Activated T-helper 1 cell treated with anti-CD3 and anti-CD28 coated beads, Interleukin-12 subunit alpha, Interleukin-12 subunit beta, Interleukin-2, Interleukin-4 antibody, amounts not matched to agents 30 ng/mL and 10 ng/mL and 1 ng/mL, durations not matched to agents 14 hours and 24 hours and 36 hours (primary cell): ENCODE results near the gene CCBE1. TPM values are rescaled to one million over a fixed set of nuclear protein-coding genes. Genes with fewer than 3 reads are reported as not detected.

ENCODE experiments used
- DNase-seq: peaks from one replicate; pipeline ENCODE4 v3.0.0; 2021; ENCODE audit warnings: low spot score
- H3K27ac Mint-ChIP-seq: one replicate; pipeline ENCODE4 v1.8.0; 2021; ENCODE audit warnings: mild to moderate bottlenecking, mixed read lengths
- H3K27me3 Mint-ChIP-seq: one replicate; pipeline ENCODE4 v1.8.0; 2022; ENCODE audit warnings: mild to moderate bottlenecking, moderate library complexity, mixed read lengths; ENCODE audit not compliant: insufficient read depth
- H3K36me3 Mint-ChIP-seq: one replicate; pipeline ENCODE4 v1.8.0; 2021; ENCODE audit warnings: low read depth, mixed read lengths
- H3K4me1 Mint-ChIP-seq: one replicate; pipeline ENCODE4 v1.8.0; 2021; ENCODE audit warnings: low read depth, mixed read lengths
- H3K4me3 Mint-ChIP-seq: one replicate; pipeline ENCODE4 v1.8.0; 2021; ENCODE audit warnings: mild to moderate bottlenecking, moderate library complexity, mixed read lengths
- H3K9me3 Mint-ChIP-seq: one replicate; pipeline ENCODE4 v1.8.0; 2021; ENCODE audit warnings: mixed read lengths
- intact Hi-C: fragments of 100-400 bp; cut with micrococcal nuclease; formaldehyde crosslinking; loops from one replicate; pipeline ENCODE4 v1.15.1; 2024
- total RNA-seq: library from RNA; stranded (reverse); gene quantifications from 2 replicates; pipeline ENCODE4 v1.2.3, GENCODE V29; 2022

CCBE1 gene
- total RNA-seq, 1 donor from 2014 or later: not detected

GRCh38 chr18:59431131-59431530, 266.1 kb downstream of the CCBE1 start:
- intact Hi-C loops: no loop called here
- no peak overlapping the region for H3K4me3 Mint-ChIP-seq
- no peak overlapping the region for H3K27ac Mint-ChIP-seq
- no peaks in the 10 kb centered on the region for H3K4me1 Mint-ChIP-seq
- no peaks in the 10 kb centered on the region for H3K36me3 Mint-ChIP-seq
- DNase-seq: no peak
- H3K27me3 Mint-ChIP-seq: peaks cover 7% of the 10 kb centered on the region
- H3K9me3 Mint-ChIP-seq: no peaks in the 10 kb centered on the region

GRCh38 chr18:59429608-59430007, 267.6 kb downstream of the CCBE1 start:
- Mint-ChIP-seq H3K9me3 (no peaks in the 10 kb centered on the region), H3K27ac (no peak overlapping the region), H3K4me3 (no peak overlapping the region), H3K27me3 (peaks cover 5% of the 10 kb centered on the region), H3K4me1 (no peaks in the 10 kb centered on the region), H3K36me3 (no peaks in the 10 kb centered on the region)
- DNase-seq: no peak
- intact Hi-C loops: no loop called here

- Mint-ChIP-seq H3K4me3 (no peak overlapping the region), H3K36me3 (no peaks in the 10 kb centered on the region), H3K27me3 (peaks cover 13% of the 10 kb centered on the region), H3K4me1 (no peaks in the 10 kb centered on the region), H3K9me3 (no peaks in the 10 kb centered on the region), H3K27ac (no peak overlapping the region)
- no peak for DNase-seq
- intact Hi-C loops: no loop called here
Observed at GRCh38 chr18:59428018-59428417, 269.2 kb downstream of the CCBE1 start.

- intact Hi-C loops: no loop called here
- Mint-ChIP-seq H3K9me3 (no peaks in the 10 kb centered on the region), H3K27me3 (peaks cover 13% of the 10 kb centered on the region), H3K4me3 (no peak overlapping the region), H3K4me1 (no peaks in the 10 kb centered on the region), H3K36me3 (no peaks in the 10 kb centered on the region), H3K27ac (no peak overlapping the region)
- DNase-seq: no peak
Observed at GRCh38 chr18:59426855-59427254, 270.4 kb downstream of the CCBE1 start.

GRCh38 chr18:59423259-59423658, 274.0 kb downstream of the CCBE1 start:
- H3K4me1 Mint-ChIP-seq: no peaks in the 10 kb centered on the region
- intact Hi-C loops: no loop called here
- no peaks in the 10 kb centered on the region for H3K9me3 Mint-ChIP-seq
- no peak for DNase-seq
- no peak overlapping the region for H3K4me3 Mint-ChIP-seq
- H3K27me3 Mint-ChIP-seq: peaks cover 16% of the 10 kb centered on the region
- no peak overlapping the region for H3K27ac Mint-ChIP-seq
- no peaks in the 10 kb centered on the region for H3K36me3 Mint-ChIP-seq

GRCh38 chr18:59420244-59420643, 277.0 kb downstream of the CCBE1 start:
- H3K27me3 Mint-ChIP-seq: peaks cover 12% of the 10 kb centered on the region
- no peaks in the 10 kb centered on the region for H3K4me1 Mint-ChIP-seq
- intact Hi-C loops: no loop called here
- DNase-seq: no peak
- no peak overlapping the region for H3K4me3 Mint-ChIP-seq
- no peaks in the 10 kb centered on the region for H3K9me3 Mint-ChIP-seq
- H3K27ac Mint-ChIP-seq: no peak overlapping the region
- H3K36me3 Mint-ChIP-seq: no peaks in the 10 kb centered on the region

- H3K36me3 Mint-ChIP-seq: no peaks in the 10 kb centered on the region
- no peaks in the 10 kb centered on the region for H3K9me3 Mint-ChIP-seq
- no peak for DNase-seq
- no peak overlapping the region for H3K27ac Mint-ChIP-seq
- intact Hi-C loops: no loop called here
- H3K27me3 Mint-ChIP-seq: peaks cover 15% of the 10 kb centered on the region
- H3K4me3 Mint-ChIP-seq: no peak overlapping the region
- H3K4me1 Mint-ChIP-seq: no peaks in the 10 kb centered on the region
Observed at GRCh38 chr18:59419386-59419785, 277.8 kb downstream of the CCBE1 start.

- intact Hi-C loops: no loop called here
- H3K36me3 Mint-ChIP-seq: no peaks in the 10 kb centered on the region
- no peaks in the 10 kb centered on the region for H3K4me1 Mint-ChIP-seq
- no peak overlapping the region for H3K27ac Mint-ChIP-seq
- peaks cover 11% of the 10 kb centered on the region for H3K27me3 Mint-ChIP-seq
- no peak for DNase-seq
- H3K4me3 Mint-ChIP-seq: no peak overlapping the region
- H3K9me3 Mint-ChIP-seq: no peaks in the 10 kb centered on the region
Observed at GRCh38 chr18:59416818-59417217, 280.4 kb downstream of the CCBE1 start.

- Mint-ChIP-seq H3K9me3 (no peaks in the 10 kb centered on the region), H3K4me1 (no peaks in the 10 kb centered on the region), H3K36me3 (no peaks in the 10 kb centered on the region), H3K27ac (no peak overlapping the region), H3K27me3 (peaks cover 11% of the 10 kb centered on the region), H3K4me3 (no peak overlapping the region)
- DNase-seq: no peak
- intact Hi-C loops: no loop called here
Observed at GRCh38 chr18:59414111-59414653, 283.0 kb downstream of the CCBE1 start.

GRCh38 chr18:59402432-59403090, 294.7 kb downstream of the CCBE1 start:
- intact Hi-C loops: loop anchor here (2.0 kb wide), 3 partner anchors 44 to 318 kb away; partner anchors contain the start of gene LMAN1
- H3K9me3 Mint-ChIP-seq: no peaks in the 10 kb centered on the region
- no peak overlapping the region for H3K4me3 Mint-ChIP-seq
- peaks cover 5% of the 10 kb centered on the region for H3K27me3 Mint-ChIP-seq
- no peaks in the 10 kb centered on the region for H3K36me3 Mint-ChIP-seq
- H3K4me1 Mint-ChIP-seq: no peaks in the 10 kb centered on the region
- no peak overlapping the region for H3K27ac Mint-ChIP-seq
- DNase-seq: peak; percentile 59

GRCh38 chr18:59400407-59400806, 296.8 kb downstream of the CCBE1 start:
- no peak overlapping the region for H3K4me3 Mint-ChIP-seq
- H3K9me3 Mint-ChIP-seq: no peaks in the 10 kb centered on the region
- no peaks in the 10 kb centered on the region for H3K36me3 Mint-ChIP-seq
- peaks cover 6% of the 10 kb centered on the region for H3K27me3 Mint-ChIP-seq
- no peak overlapping the region for H3K27ac Mint-ChIP-seq
- DNase-seq: no peak
- peaks cover 6% of the 10 kb centered on the region for H3K4me1 Mint-ChIP-seq
- intact Hi-C loops: no loop called here

GRCh38 chr18:59395226-59396175, 301.7 kb downstream of the CCBE1 start:
- Mint-ChIP-seq H3K27me3 (peaks cover 7% of the 10 kb centered on the region), H3K4me3 (no peak overlapping the region), H3K4me1 (peaks cover 6% of the 10 kb centered on the region), H3K9me3 (no peaks in the 10 kb centered on the region), H3K36me3 (no peaks in the 10 kb centered on the region), H3K27ac (no peak overlapping the region)
- intact Hi-C loops: no loop called here
- no peak for DNase-seq

GRCh38 chr18:59393381-59393780, 303.8 kb downstream of the CCBE1 start:
- Mint-ChIP-seq H3K27ac (no peak overlapping the region), H3K4me3 (no peak overlapping the region), H3K9me3 (no peaks in the 10 kb centered on the region), H3K27me3 (peaks cover 7% of the 10 kb centered on the region), H3K4me1 (peaks cover 6% of the 10 kb centered on the region), H3K36me3 (no peaks in the 10 kb centered on the region)
- no peak for DNase-seq
- intact Hi-C loops: no loop called here
